Coronary artery (tissue), 2 donors: ENCODE measurements around the gene OBSCN.

Experiments used
- DNase-seq: peaks from one replicate; pipeline ENCODE4 v3.0.0-alpha.2; 2017; ENCODE audit warnings: low spot score
- H3K27ac ChIP-seq, 2 donors: fragments of 200-600 bp; sonication (generic); one replicate each; pipeline ENCODE4 v1.5.1; 2016 to 2019
- H3K4me3 ChIP-seq: fragments of 200-600 bp; sonication (generic); 2 replicates; pipeline ENCODE4 v1.5.1; 2016; ENCODE audit warnings: mild to moderate bottlenecking, moderate library complexity
- CTCF ChIP-seq: fragments of 200-600 bp; sonication (generic); IDR thresholded peaks from one replicate; pipeline ENCODE4 v1.5.1; 2019; ENCODE audit warnings: antibody characterized with exemption

OBSCN gene

GRCh38 chr1:228284148-228284495 is 76.3 kb downstream of the OBSCN start:
- no peak overlapping the region for H3K27ac ChIP-seq
- DNase-seq: no peak
- no peak for TF ChIP-seq CTCF
- no peak overlapping the region for H3K4me3 ChIP-seq

GRCh38 chr1:228284521-228284920 is 76.7 kb downstream of the OBSCN start:
- DNase-seq: no peak
- no peak overlapping the region for H3K4me3 ChIP-seq
- H3K27ac ChIP-seq: no peak overlapping the region
- no peak for TF ChIP-seq CTCF

GRCh38 chr1:228285661-228286504 is 78.0 kb downstream of the OBSCN start:
- TF ChIP-seq CTCF: no peak
- Histone ChIP-seq H3K27ac (no peak overlapping the region), H3K4me3 (no peak overlapping the region)
- peak; percentile 64 for DNase-seq

GRCh38 chr1:228286505-228287417 is 78.9 kb downstream of the OBSCN start:
- H3K4me3 ChIP-seq: no peak overlapping the region
- no peak overlapping the region for H3K27ac ChIP-seq
- peak; percentile 71 for DNase-seq
- no peak for TF ChIP-seq CTCF

- no peak for TF ChIP-seq CTCF
- Histone ChIP-seq H3K27ac (no peak overlapping the region), H3K4me3 (no peak overlapping the region)
- DNase-seq: no peak
Measured at GRCh38 chr1:228287541-228288425, 79.9 kb downstream of the OBSCN start.

- no peak for DNase-seq
- TF ChIP-seq CTCF: no peak
- no peak overlapping the region for H3K27ac ChIP-seq
- no peak overlapping the region for H3K4me3 ChIP-seq
Measured at GRCh38 chr1:228288536-228289238, 80.8 kb downstream of the OBSCN start.
